ENCODE data around the gene PARN.
"Not testable (repeated sequence)": the region's sequence is repeated elsewhere in the genome, so short reads cannot be mapped to it uniquely, and the experiment has no call there.

Gene PARN

GRCh38 chr16:14632693-14633569, 2.9 kb upstream of the PARN start, which contains the start of gene BFAR:
BFAR (plus strand) TSS chr16:14632951; CDS start chr16:14644347, 11,396 bp downstream.
- peak; percentile 99 for DNase-seq

- not testable (repeated sequence) for DNase-seq
Measured at GRCh38 chr16:14630620-14631330, 715 bp upstream of the PARN start.

DNA sequence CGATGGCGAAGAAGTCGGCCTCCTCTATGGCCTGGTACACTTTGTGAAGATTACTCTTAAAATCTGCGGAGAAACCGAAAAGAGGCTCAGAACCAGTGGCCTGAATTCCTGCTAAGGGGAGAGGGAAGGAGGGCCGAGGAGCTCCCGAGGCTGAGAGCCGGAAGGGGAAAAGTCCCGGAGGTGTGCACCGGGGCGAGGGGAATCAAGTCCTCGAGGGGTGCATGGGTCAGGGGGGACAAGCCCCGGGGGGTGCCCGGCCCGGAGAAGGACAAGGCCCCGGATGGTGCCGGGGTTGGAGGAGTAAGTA, 495 bp downstream of the PARN start:
- DNase-seq, result no peak

- DNase-seq, result no peak
Measured at GRCh38 chr16:14628806-14629611, 1.1 kb downstream of the PARN start.

- no peak for DNase-seq
Measured at GRCh38 chr16:14627078-14627477, 3.0 kb downstream of the PARN start.

DNA sequence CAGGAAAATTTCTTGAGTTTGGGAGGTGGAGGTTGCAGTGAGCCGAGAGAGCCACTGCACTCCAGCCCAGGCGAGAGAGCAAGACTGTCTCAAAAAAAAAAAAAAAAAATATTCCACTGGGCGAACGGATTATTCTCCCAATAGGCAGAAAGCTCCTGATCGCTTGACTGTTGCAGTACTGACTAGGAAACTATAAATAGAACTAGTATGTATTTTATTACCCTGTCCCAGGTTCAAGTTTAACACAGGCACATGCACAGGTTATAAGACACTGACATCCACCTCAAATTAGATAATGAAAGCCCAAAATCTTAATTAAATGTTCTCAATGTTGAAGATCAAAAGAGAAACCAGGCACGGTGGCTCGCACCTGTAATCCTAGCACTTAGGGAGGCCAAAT, 11.5 kb downstream of the PARN start:
- DNase-seq, result no peak

DNA sequence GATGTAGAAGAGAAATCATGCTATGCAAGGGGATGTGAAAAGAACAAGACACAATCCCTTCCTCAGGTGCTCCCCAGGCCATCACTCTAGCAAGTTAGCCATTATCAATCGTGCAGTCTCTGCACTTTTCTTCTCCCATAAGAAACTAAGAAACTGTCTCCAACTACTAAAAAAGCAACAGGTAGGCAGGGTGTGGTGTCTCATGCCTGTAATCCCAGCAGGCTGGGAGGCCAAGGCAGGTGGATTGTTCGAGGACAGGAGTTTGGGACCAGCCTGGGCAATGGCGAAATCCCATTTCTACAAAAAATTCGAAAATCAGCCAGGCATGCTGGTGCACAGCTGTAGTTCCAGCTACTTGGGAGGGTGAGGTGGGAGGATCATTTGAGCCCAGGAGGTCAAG, 13.8 kb downstream of the PARN start:
- no peak for DNase-seq

DNA sequence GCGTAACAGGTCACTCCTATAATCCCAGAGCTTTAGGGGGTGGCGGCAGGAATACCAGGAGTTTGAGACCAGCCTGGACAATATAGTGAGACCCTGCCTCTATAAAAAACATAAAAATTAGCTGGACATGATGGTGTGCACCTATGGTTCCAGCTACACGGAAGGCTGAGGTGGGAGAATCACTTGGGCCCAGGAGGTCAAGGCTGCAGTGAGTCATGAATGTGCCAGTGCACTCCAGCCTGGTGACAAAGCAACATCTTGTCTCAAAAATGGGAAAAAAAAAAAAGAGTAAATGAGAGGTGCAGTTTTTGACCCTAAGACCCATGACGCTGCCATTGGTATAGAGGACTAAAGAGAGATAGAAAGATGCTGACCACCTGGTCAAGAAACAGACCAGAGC, 16.1 kb downstream of the PARN start:
- no peak for DNase-seq

GRCh38 chr16:14611660-14612059, 18.4 kb downstream of the PARN start:
- DNase-seq, result no peak

GRCh38 chr16:14609716-14610115, 20.3 kb downstream of the PARN start:
- no peak for DNase-seq

- DNase-seq, result no peak
Measured at GRCh38 chr16:14608604-14609003, 21.5 kb downstream of the PARN start.

DNA sequence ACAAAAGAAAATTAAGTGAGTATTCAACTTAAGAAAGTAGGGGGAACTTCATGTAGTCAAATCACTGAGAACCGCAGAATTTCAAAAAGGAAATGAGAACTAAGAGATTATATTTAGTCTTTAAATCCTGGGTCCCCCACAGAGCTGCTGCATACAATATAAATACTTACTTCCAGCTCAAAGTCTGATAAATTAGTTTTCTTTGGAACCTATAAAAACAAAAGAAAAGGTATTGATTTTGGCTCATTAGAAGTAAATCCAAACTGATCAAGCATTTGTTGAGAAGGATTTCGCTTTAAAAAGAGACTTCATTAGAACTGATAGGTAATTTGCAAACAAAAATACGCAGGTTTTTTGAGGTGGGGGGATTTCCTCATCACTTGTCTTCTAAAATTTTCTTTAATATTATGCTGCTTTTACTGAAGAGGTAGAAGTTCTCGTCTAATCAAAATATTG, 21.9 kb downstream of the PARN start:
- DNase-seq, result no peak

GRCh38 chr16:14606102-14606501, 24.0 kb downstream of the PARN start:
- no peak for DNase-seq

GRCh38 chr16:14602443-14602963, 27.6 kb downstream of the PARN start:
- DNase-seq, result no peak

DNA sequence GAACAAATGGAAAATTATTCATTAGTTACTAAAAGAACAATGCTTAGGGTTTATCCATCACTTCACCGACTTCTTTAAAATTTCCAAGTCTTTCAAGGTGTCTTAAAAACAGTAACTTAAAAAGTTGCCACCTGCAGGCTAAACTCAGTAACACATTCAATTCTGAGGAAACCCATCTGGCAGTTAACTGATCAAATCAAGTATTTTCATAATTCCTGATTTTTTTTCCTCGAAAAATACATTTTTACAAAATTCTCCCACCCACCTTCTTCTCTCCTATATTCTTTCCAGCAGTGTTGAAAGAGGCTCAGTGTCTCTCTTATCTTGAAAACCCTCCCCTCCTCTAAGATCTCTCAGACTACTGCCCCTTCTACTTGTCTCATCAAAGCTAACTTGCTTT, 29.9 kb downstream of the PARN start:
- DNase-seq, result peak; percentile 24

DNA sequence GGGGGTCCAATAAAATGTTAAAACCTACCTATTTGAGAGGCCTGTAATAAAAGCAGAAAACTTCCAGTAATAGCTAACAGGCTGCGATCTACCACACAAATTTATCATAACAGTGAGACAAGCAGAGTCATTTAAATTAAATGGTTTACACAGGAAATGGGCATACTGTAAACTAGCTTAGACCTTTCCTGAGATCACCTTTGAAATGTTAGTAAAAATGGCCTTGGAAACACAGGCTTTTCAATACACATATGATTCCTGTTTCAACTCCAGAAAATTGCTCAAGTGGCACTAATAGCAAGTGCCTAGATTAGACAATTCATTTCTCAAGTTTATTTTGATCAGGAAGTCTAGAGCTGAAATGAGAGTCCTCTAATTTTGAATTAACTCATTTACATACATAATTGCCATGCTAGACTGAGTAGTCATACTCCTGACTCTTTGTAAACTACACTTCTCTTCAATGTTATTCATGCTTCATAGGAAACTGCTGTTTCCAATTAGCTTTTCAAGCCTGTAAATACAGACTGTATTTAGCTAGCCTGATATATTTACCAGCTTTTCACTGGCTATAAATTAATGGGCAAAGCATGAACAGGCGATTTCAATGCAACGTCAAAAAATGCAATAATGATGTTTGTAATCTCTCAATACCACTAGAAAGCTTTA, 43.3 kb downstream of the PARN start:
- no peak for DNase-seq

DNA sequence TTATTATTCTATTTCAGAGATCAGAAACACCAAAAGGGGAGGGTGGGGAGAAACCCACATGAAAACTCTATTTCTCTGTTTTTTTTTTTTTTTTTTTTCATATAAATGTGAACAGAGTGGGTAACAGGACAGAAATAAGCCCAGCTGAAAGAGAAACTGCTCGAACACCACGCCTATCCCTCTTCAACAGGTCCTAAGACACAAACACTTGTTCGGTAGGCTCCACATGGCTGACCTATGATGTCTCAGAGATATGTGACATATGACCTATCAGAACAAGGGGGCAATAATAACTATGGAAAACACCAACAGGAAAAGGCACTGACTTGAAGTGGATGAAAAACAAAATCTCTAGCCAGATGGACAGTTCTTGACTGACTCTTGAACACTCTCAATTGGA, 44.8 kb downstream of the PARN start:
- DNase-seq, result no peak

DNA sequence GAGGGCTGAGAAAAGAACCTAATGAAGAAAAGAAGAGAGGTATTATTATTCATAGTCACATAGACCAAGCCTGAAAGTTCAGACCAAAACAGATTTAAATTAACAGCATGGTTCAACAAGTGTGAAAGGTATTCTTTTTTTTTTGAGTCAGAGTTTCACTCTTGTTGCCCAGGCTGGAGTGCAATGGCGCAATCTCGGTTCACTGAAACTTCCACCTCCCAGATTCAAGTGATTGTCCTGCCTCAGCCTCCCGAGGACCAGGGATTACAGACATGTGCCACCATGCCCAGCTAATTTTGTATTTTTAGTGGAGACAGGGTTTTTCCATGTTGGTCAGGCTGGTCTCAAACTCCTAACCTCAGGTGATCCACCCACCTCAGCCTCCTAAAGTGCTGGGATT, 49.1 kb downstream of the PARN start:
- not testable (repeated sequence) for DNase-seq

- DNase-seq, result no peak
Measured at GRCh38 chr16:14579266-14579665, 50.8 kb downstream of the PARN start.

- no peak for DNase-seq
Measured at GRCh38 chr16:14576532-14576931, 53.5 kb downstream of the PARN start.

DNA sequence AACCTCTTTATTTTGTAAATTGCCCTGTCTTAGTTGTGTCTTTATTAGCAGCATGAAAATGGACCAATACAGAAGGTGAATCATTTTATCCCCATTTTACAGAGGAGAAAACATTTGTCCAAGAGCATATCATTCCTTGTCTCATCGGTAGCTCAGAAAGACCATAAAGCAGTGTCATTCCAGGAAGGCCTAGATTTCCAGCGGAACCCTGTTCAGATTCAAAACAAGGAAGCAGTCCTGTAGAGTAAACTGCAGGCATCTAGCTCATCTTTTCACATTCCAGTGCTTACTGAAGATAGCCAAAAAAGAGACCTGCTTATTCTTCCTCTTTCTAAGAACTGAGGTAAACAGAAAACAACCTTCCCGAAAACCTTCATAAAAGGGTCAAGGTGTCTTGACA, 54.0 kb downstream of the PARN start:
- DNase-seq, result no peak

GRCh38 chr16:14574698-14575415, 55.2 kb downstream of the PARN start:
- not testable (repeated sequence) for DNase-seq

All from CD4-positive, alpha-beta T cell treated with Interleukin-10 for 1 hour (primary cell).